ENCODE results near the gene BLOC1S1.

GRCh38 chr12:55715169-55715764, 579 bp upstream of the BLOC1S1 start:
- TF ChIP-seq CTCF (IDR thresholded peaks at IDR 0.05) (no peak), POLR2A (IDR thresholded peaks at IDR 0.05) (no peak)

All from right lobe of liver (tissue), 4 donors.